ENCODE measurements around the gene NDE1.

NDE1 gene

GRCh38 chr16:15741207-15741871, 91.3 kb downstream of the NDE1 start:
- DNase-seq = no peak

GRCh38 chr16:15742716-15743115, 92.7 kb downstream of the NDE1 start:
- DNase-seq = no peak

- DNase-seq = no peak
Measured at GRCh38 chr16:15743657-15744056, 93.6 kb downstream of the NDE1 start.

GRCh38 chr16:15746332-15746731, 96.3 kb downstream of the NDE1 start:
- DNase-seq = no peak

- no peak for DNase-seq
Measured at GRCh38 chr16:15747937-15748336, 97.9 kb downstream of the NDE1 start.

GRCh38 chr16:15748654-15749053, 98.6 kb downstream of the NDE1 start:
- no peak for DNase-seq

GRCh38 chr16:15749371-15749770, 99.3 kb downstream of the NDE1 start:
- no peak for DNase-seq

GRCh38 chr16:15749985-15750384, 99.9 kb downstream of the NDE1 start:
- no peak for DNase-seq

- no peak for DNase-seq
Measured at GRCh38 chr16:15751940-15752339, 101.9 kb downstream of the NDE1 start.

GRCh38 chr16:15752717-15753488, 102.9 kb downstream of the NDE1 start:
- no peak for DNase-seq

GRCh38 chr16:15754821-15755534, 104.9 kb downstream of the NDE1 start:
- no peak for DNase-seq

- DNase-seq = no peak
Measured at GRCh38 chr16:15757077-15757386, 107.0 kb downstream of the NDE1 start.

GRCh38 chr16:15757630-15758251, 107.7 kb downstream of the NDE1 start:
- no peak for DNase-seq

- DNase-seq = no peak
Measured at GRCh38 chr16:15759070-15759469, 109.0 kb downstream of the NDE1 start.

GRCh38 chr16:15760129-15760528, 110.1 kb downstream of the NDE1 start:
- DNase-seq = no peak

- DNase-seq = no peak
Measured at GRCh38 chr16:15764112-15764511, 114.1 kb downstream of the NDE1 start.

- no peak for DNase-seq
Measured at GRCh38 chr16:15765116-15765515, 115.1 kb downstream of the NDE1 start.

GRCh38 chr16:15765880-15766279, 115.8 kb downstream of the NDE1 start:
- no peak for DNase-seq

- DNase-seq = no peak
Measured at GRCh38 chr16:15766918-15767317, 116.9 kb downstream of the NDE1 start.

GRCh38 chr16:15768201-15768600, 118.2 kb downstream of the NDE1 start:
- no peak for DNase-seq

- no peak for DNase-seq
Measured at GRCh38 chr16:15769239-15769638, 119.2 kb downstream of the NDE1 start.

- no peak for DNase-seq
Measured at GRCh38 chr16:15770107-15770506, 120.1 kb downstream of the NDE1 start.

- no peak for DNase-seq
Measured at GRCh38 chr16:15770512-15770911, 120.5 kb downstream of the NDE1 start.

GRCh38 chr16:15771694-15772093, 121.6 kb downstream of the NDE1 start:
- no peak for DNase-seq

Measured in NCI-H524 treated with DMSO at 0.1 percent for 48 hours (cell line).